ENCODE measurements around the gene CBX1. TPM values are rescaled to one million over a fixed set of nuclear protein-coding genes. Genes with fewer than 3 reads are reported as not detected.
A peak's percentile ranks its signal among the peaks of the same experiment; 100 is the strongest.
"Not testable (repeated sequence)": the region's sequence is repeated elsewhere in the genome, so short reads cannot be mapped to it uniquely, and the experiment has no call there.

CBX1 gene
- total RNA-seq, 6 donors from 2014 or later = 12.6 to 38.8 (median 28.0) TPM

GRCh38 chr17:48081858-48082257, 19.4 kb downstream of the CBX1 start:
- whole genome bisulfite sequencing, 2 donors = 84% methylated on average over 5 of the region's 5 CpGs
- no peak for TF ChIP-seq CTCF (IDR thresholded peaks at IDR 0.05)
- no peak for TF ChIP-seq EP300 (IDR thresholded peaks at IDR 0.05)
- no peak for TF ChIP-seq POLR2A (IDR thresholded peaks at IDR 0.05)
- TF ChIP-seq POLR2AphosphoS5 (IDR thresholded peaks at IDR 0.05) = no peak
- Histone ChIP-seq H3K4me1 (peaks cover 5 to 12% (median 12%) of the 10 kb centered on the region in 4 donors), H3K9me3 (no peaks in the 10 kb centered on the region), H3K4me3 (no peak overlapping the region), H3K27ac (no peak overlapping the region), H3K27me3 (no peaks in the 10 kb centered on the region), H3K36me3 (peaks cover 0 to under 1% (median 0%) of the 10 kb centered on the region in 4 donors)
- DNase-seq (no peak), ATAC-seq (ENCODE audit: low FRiP score in 2 of 2) (no peak)

GRCh38 chr17:48077152-48077551, 24.1 kb downstream of the CBX1 start:
- H3K4me3 ChIP-seq; H3K9me3 ChIP-seq; H3K4me1 ChIP-seq; H3K27me3 ChIP-seq; ATAC-seq (ENCODE audit: low FRiP score in 2 of 2); H3K27ac ChIP-seq; DNase-seq: not testable (repeated sequence)
- peaks cover 3 to 44% (median 12%) of the 10 kb centered on the region in 4 donors for H3K36me3 ChIP-seq
- 95 to 97% methylated on average over 9 to 10 of the region's 10 CpGs for WGBS, 2 donors

- WGBS, 2 donors = 79 to 80% methylated on average over 7 of the region's 7 CpGs
- Histone ChIP-seq H3K4me1 (no peaks in the 10 kb centered on the region), H3K36me3 (peaks cover 9 to 69% (median 28%) of the 10 kb centered on the region in 4 donors), H3K27me3 (no peaks in the 10 kb centered on the region), H3K9me3 (no peaks in the 10 kb centered on the region), H3K4me3 (no peak overlapping the region), H3K27ac (no peak overlapping the region)
- ATAC-seq (ENCODE audit: low FRiP score in 2 of 2) (peak; percentile 77 to 92), DNase-seq (peak in 1 of 2 donors; percentile 76)
- TF ChIP-seq POLR2AphosphoS5 (IDR thresholded peaks at IDR 0.05) (no peak), CTCF (IDR thresholded peaks at IDR 0.05) (peak; percentile 67 to 87 (median 82))
Observed at GRCh38 chr17:48074322-48075081, 26.8 kb downstream of the CBX1 start.

DNA sequence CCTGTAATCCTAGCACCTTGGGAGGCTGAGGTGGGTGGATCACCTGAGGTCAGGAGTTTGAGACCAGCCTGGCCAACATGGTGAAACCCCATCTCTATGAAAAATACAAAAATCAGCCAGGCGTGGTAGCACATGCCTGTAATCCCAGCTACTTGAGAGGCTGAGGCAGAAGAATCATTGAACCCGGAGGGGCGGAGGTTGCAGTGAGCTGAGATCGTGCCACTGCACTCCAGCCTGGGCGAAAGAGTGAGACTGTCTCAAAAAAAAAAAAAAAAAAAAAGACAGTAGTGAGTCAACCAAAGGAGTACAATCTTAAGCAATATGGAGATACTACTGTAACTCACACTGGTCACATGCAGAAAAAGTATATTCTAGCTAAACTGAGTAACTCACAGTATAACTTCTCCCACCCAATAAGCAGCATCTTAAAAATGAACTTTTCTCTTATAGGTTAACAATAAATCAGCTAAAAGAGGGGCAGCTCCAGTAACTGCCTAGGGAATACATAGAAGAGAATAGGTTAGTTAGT, 27.6 kb downstream of the CBX1 start:
- H3K36me3 ChIP-seq = peaks cover 9 to 78% (median 34%) of the 10 kb centered on the region in 4 donors
- not testable (repeated sequence) for H3K27ac ChIP-seq; DNase-seq; H3K4me1 ChIP-seq; ATAC-seq (ENCODE audit: low FRiP score in 2 of 2); H3K9me3 ChIP-seq; H3K4me3 ChIP-seq; H3K27me3 ChIP-seq
- 95 to 98% methylated on average over 5 of the region's 5 CpGs for WGBS, 2 donors

- H3K27ac ChIP-seq; DNase-seq; H3K27me3 ChIP-seq; ATAC-seq (ENCODE audit: low FRiP score in 2 of 2); H3K9me3 ChIP-seq; H3K4me1 ChIP-seq; H3K4me3 ChIP-seq: not testable (repeated sequence)
- peaks cover 12 to 85% (median 38%) of the 10 kb centered on the region in 4 donors for H3K36me3 ChIP-seq
- 93 to 95% methylated on average over 9 of the region's 9 CpGs for WGBS, 2 donors
Observed at GRCh38 chr17:48072811-48073210, 28.5 kb downstream of the CBX1 start.

DNA sequence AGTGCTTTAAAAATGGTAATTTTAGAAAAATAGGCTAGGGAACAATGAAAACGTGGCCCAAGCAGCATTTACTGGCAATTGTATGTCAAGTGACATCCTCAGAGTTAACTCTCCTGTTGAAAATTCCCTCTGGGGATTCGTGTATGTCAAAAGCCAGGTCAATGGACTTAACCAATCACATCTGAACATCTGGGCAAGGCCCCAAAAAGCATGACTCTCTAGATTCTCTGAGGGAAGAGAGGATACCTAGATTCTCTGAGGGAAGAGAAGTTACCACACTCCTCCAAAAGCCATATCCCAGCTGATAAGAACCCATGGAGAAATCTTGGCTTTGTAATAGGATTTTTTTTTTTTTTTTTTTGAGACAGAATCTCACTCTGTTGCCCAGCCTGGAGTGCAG, 29.6 kb downstream of the CBX1 start:
- DNase-seq (no peak), ATAC-seq (ENCODE audit: low FRiP score in 2 of 2) (no peak)
- H3K4me1 ChIP-seq = peaks cover 0 to 3% (median 0%) of the 10 kb centered on the region in 4 donors
- H3K27ac ChIP-seq = no peak overlapping the region
- H3K4me3 ChIP-seq = no peak overlapping the region
- H3K9me3 ChIP-seq = no peaks in the 10 kb centered on the region
- H3K27me3 ChIP-seq = no peaks in the 10 kb centered on the region
- TF ChIP-seq EP300 (IDR thresholded peaks at IDR 0.05) (no peak), POLR2AphosphoS5 (IDR thresholded peaks at IDR 0.05) (no peak), POLR2A (IDR thresholded peaks at IDR 0.05) (no peak), CTCF (IDR thresholded peaks at IDR 0.05) (no peak)
- WGBS, 2 donors = 82 to 87% methylated on average over 2 of the region's 2 CpGs
- peaks cover 12 to 93% (median 40%) of the 10 kb centered on the region in 4 donors for H3K36me3 ChIP-seq

Data from upper lobe of left lung (tissue), 6 donors.